IMR-90 (cell line): ENCODE measurements around the gene BICD1. TPM values are rescaled to one million over a fixed set of nuclear protein-coding genes. Genes with fewer than 3 reads are reported as not detected.

Experiments
- ATAC-seq: fragments of 200-7000 bp; cut with Tn5 transposase; 2 replicates; pipeline ENCODE4 v1.9.1; 2020; ENCODE audit warnings: low read depth, mild to moderate bottlenecking, moderate library complexity
- BruUV-seq: library from RNA; stranded (reverse); fragments of 400-500 nt; replicated peaks from 2 replicates; lab custom pipeline; 2021; lab: Mats Ljungman, UMichigan
- CTCF ChIA-PET: fragments of 300-600 bp; formaldehyde crosslinking; extraction: SDS; loops from one replicate; lab custom pipeline; 2021; ENCODE audit warnings: antibody characterized with exemption; lab: Yijun Ruan, JAX
- POLR2A ChIA-PET: fragments of 300-600 bp; sonication (Branson Sonifier 250); formaldehyde crosslinking; loops from one replicate; lab custom pipeline; 2022; ENCODE audit warnings: antibody characterized with exemption; ENCODE audit not compliant: unreplicated experiment; lab: Charles Lee
- DNase-seq: peaks from one replicate; pipeline ENCODE4 v3.0.0; 2013
- H2AFZ ChIP-seq: replicated peaks from 2 replicates; pipeline ENCODE3; 2013; ENCODE audit warnings: low read length, mild to moderate bottlenecking; ENCODE audit not compliant: poor library complexity
- H2AK5ac ChIP-seq: 2 replicates; pipeline ENCODE4 v1.6.1; 2013; ENCODE audit warnings: low read depth, low read length, inconsistent platforms
- H2AK9ac ChIP-seq: replicated peaks from 2 replicates; pipeline ENCODE3; 2013; ENCODE audit warnings: mild to moderate bottlenecking, low read depth, low read length, moderate library complexity; ENCODE audit not compliant: poor library complexity
- H2BK120ac ChIP-seq: 2 replicates; pipeline ENCODE4 v1.6.1; 2013; ENCODE audit warnings: low read depth, low read length, inconsistent platforms
- H2BK15ac ChIP-seq: 3 replicates; pipeline ENCODE4 v1.6.1; 2013; ENCODE audit warnings: low read depth, low read length, inconsistent platforms
- H2BK20ac ChIP-seq: 2 replicates; pipeline ENCODE4 v1.6.1; 2013; ENCODE audit warnings: low read depth, mild to moderate bottlenecking, inconsistent platforms, low read length, moderate library complexity
- H2BK5ac ChIP-seq: 2 replicates; pipeline ENCODE4 v1.6.1; 2013; ENCODE audit warnings: mild to moderate bottlenecking, low read depth, low read length, inconsistent platforms; ENCODE audit not compliant: poor library complexity, severe bottlenecking
- H3K14ac ChIP-seq: replicated peaks from 2 replicates; pipeline ENCODE4 v1.6.1; 2013; ENCODE audit warnings: low read depth, low read length, inconsistent platforms
- H3K18ac ChIP-seq: 2 replicates; pipeline ENCODE4 v1.6.1; 2013; ENCODE audit warnings: low read depth, low read length, control low read depth
- H3K23ac ChIP-seq: 2 replicates; pipeline ENCODE4 v1.6.1; 2013; ENCODE audit warnings: low read depth, low read length, inconsistent platforms
- H3K27ac ChIP-seq: 2 replicates; pipeline ENCODE4 v1.5.1; 2013; ENCODE audit warnings: mild to moderate bottlenecking, control low read depth, low read length; ENCODE audit not compliant: insufficient read depth
- H3K27me3 ChIP-seq: 2 replicates; pipeline ENCODE4 v1.6.1; 2013; ENCODE audit warnings: low read length; ENCODE audit not compliant: control insufficient read depth, insufficient read depth
- H3K36me3 ChIP-seq: 2 replicates; pipeline ENCODE4 v1.6.1; 2013; ENCODE audit warnings: low read length, mixed read lengths; ENCODE audit not compliant: control insufficient read depth, insufficient read depth
- H3K4ac ChIP-seq: 2 replicates; pipeline ENCODE4 v1.6.1; 2013; ENCODE audit warnings: low read depth, low read length, inconsistent platforms
- H3K4me1 ChIP-seq: 2 replicates; pipeline ENCODE4 v1.6.1; 2013; ENCODE audit warnings: low read length, mixed read lengths; ENCODE audit not compliant: control insufficient read depth, insufficient read depth
- H3K4me2 ChIP-seq: 2 replicates; pipeline ENCODE4 v1.6.1; 2013; ENCODE audit warnings: low read depth, mild to moderate bottlenecking, control low read depth, low read length, moderate library complexity
- H3K4me3 ChIP-seq: 2 replicates; pipeline ENCODE4 v1.5.1; 2013; ENCODE audit warnings: low read depth, mild to moderate bottlenecking, control low read depth, low read length, moderate library complexity; ENCODE audit not compliant: insufficient read depth
- H3K56ac ChIP-seq: 2 replicates; pipeline ENCODE4 v1.6.1; 2013; ENCODE audit warnings: low read length, inconsistent platforms; ENCODE audit not compliant: insufficient read depth; ENCODE audit errors: extremely low read depth
- H3K79me1 ChIP-seq, 2 experiments: 2 replicates each; pipeline ENCODE4 v1.6.1; 2013; ENCODE audit warnings: low read length in 2 of 2, inconsistent platforms in 1 of 2, low read depth in 1 of 2
- H3K9ac ChIP-seq: 2 replicates; pipeline ENCODE4 v1.6.1; 2013; ENCODE audit warnings: low read depth, low read length, control low read depth
- H3K9me1 ChIP-seq: 2 replicates; pipeline ENCODE4 v1.6.1; 2013; ENCODE audit warnings: low read length, inconsistent platforms; ENCODE audit not compliant: insufficient read depth
- H3K9me3 ChIP-seq: 2 replicates; pipeline ENCODE4 v1.6.1; 2013; ENCODE audit warnings: low read length; ENCODE audit not compliant: control insufficient read depth, insufficient read depth
- H4K20me1 ChIP-seq: 2 replicates; pipeline ENCODE4 v1.6.1; 2013; ENCODE audit warnings: low read length, inconsistent platforms; ENCODE audit not compliant: insufficient read depth
- H4K5ac ChIP-seq: 2 replicates; pipeline ENCODE4 v1.6.1; 2013; ENCODE audit warnings: mild to moderate bottlenecking, low read depth, low read length, control low read depth
- H4K8ac ChIP-seq, 2 experiments: 2 replicates each; pipeline ENCODE4 v1.6.1; 2013; ENCODE audit warnings: low read depth in 2 of 2, low read length in 2 of 2, control low read depth in 1 of 2, inconsistent platforms in 1 of 2
- H4K91ac ChIP-seq: 2 replicates; pipeline ENCODE4 v1.6.1; 2013; ENCODE audit warnings: low read depth, low read length, inconsistent platforms; ENCODE audit not compliant: insufficient read depth
- BHLHE40 ChIP-seq: fragments of 150-350 bp; IDR thresholded peaks from 2 replicates; pipeline ENCODE4 v1.6.1; 2016; ENCODE audit warnings: mild to moderate bottlenecking, low read depth, low read length
- CEBPB ChIP-seq: IDR thresholded peaks from 2 replicates; pipeline ENCODE4 v1.6.1; 2012; ENCODE audit warnings: low read depth, low read length, improper control_type of control experiment
- FOS ChIP-seq: fragments of 150-350 bp; IDR thresholded peaks from 2 replicates; pipeline ENCODE4 v1.6.1; 2016; ENCODE audit warnings: low read depth, low read length
- MAZ ChIP-seq: IDR thresholded peaks from 2 replicates; pipeline ENCODE4 v1.6.1; 2012; ENCODE audit warnings: low read depth, mild to moderate bottlenecking, low read length, improper control_type of control experiment, moderate library complexity, borderline replicate concordance
- MXI1 ChIP-seq: IDR thresholded peaks from 2 replicates; pipeline ENCODE4 v1.6.1; 2012; ENCODE audit warnings: low read depth, mild to moderate bottlenecking, low read length, moderate library complexity, borderline replicate concordance
- NFE2L2 ChIP-seq: fragments of 150-350 bp; IDR thresholded peaks from 2 replicates; pipeline ENCODE4 v1.6.1; 2016; ENCODE audit warnings: low read depth, mild to moderate bottlenecking, low read length
- POLR2A ChIP-seq: IDR thresholded peaks from 2 replicates; pipeline ENCODE4 v1.6.1; 2012; ENCODE audit warnings: mild to moderate bottlenecking, low read depth, low read length
- RAD21 ChIP-seq: IDR thresholded peaks from 2 replicates; pipeline ENCODE4 v1.6.1; 2012; ENCODE audit warnings: low read length, improper control_type of control experiment
- RCOR1 ChIP-seq: IDR thresholded peaks from 2 replicates; pipeline ENCODE4 v1.6.1; 2012; ENCODE audit warnings: mild to moderate bottlenecking, low read length, improper control_type of control experiment; ENCODE audit not compliant: insufficient replicate concordance
- RFX5 ChIP-seq: IDR thresholded peaks from 2 replicates; pipeline ENCODE4 v1.8.0; 2012; ENCODE audit warnings: low read depth, mild to moderate bottlenecking, low read length, moderate library complexity
- WGBS, 2 experiments: methylation state at CpG; one replicate each; pipeline versions ENCODE4 v1.1.5 to v1.1.7; 2013; ENCODE audit warnings: missing lambda C conversion rate in 2 of 2; ENCODE audit not compliant: insufficient read length in 1 of 2; ENCODE audit errors: extremely low coverage in 2 of 2; 5-methylcytosine and 5-hydroxymethylcytosine counted together
- dilution Hi-C: fragments of 300-500 bp; cut with HindIII; formaldehyde crosslinking; loops from one replicate; pipeline ENCODE4 v1.14.3; 2018; ENCODE audit warnings: low sequenced_read_pairs; ENCODE audit not compliant: unreplicated experiment
- in situ Hi-C: fragments of 300-500 bp; cut with MboI; formaldehyde crosslinking; loops from 3 replicates; pipeline ENCODE4 v1.14.3; 2019; ENCODE audit warnings: low sequenced_read_pairs, inconsistent platforms, mixed read lengths
- intact Hi-C: fragments of 100-400 bp; cut with micrococcal nuclease; formaldehyde crosslinking; loops from 2 replicates; pipeline ENCODE4 v1.10.0; 2022
- polyA plus RNA-seq, 3 experiments: library from polyadenylated mRNA; depleted of rRNA; stranded (reverse); fragments of >200 nt; gene quantifications; 2 replicates each; pipeline ENCODE4 v1.2.3, GENCODE V29; 2012; ENCODE audit warnings: low replicate concordance in 1 of 3
- total RNA-seq: library from RNA; depleted of rRNA; stranded (reverse); fragments of >200 nt; gene quantifications from 2 replicates; pipeline ENCODE4 v1.2.3, GENCODE V29; 2012
- TF ChIP-seq, protein P1 (sequence below): conservative IDR thresholded peaks from 2 replicates; pipeline ENCODE4 v1.5.1; 2012; ENCODE audit warnings: mild to moderate bottlenecking, low read depth, low read length, improper control_type of control experiment
- TF ChIP-seq, protein P2 (sequence below): fragments of 150-350 bp; IDR thresholded peaks from 2 replicates; pipeline ENCODE4 v1.6.1; 2016; ENCODE audit warnings: low read depth, mild to moderate bottlenecking, low read length, moderate library complexity, borderline replicate concordance
- TF ChIP-seq, protein P3 (sequence below): fragments of 150-350 bp; IDR thresholded peaks from 2 replicates; pipeline ENCODE4 v1.6.1; 2017; ENCODE audit warnings: mild to moderate bottlenecking, antibody characterized with exemption, low read length, low read depth

The BICD1 gene
- total and polyA plus RNA-seq, 2 of the 4 experiments (the other 2 are of a cell fraction): 17.2 to 21.8 TPM

DNA sequence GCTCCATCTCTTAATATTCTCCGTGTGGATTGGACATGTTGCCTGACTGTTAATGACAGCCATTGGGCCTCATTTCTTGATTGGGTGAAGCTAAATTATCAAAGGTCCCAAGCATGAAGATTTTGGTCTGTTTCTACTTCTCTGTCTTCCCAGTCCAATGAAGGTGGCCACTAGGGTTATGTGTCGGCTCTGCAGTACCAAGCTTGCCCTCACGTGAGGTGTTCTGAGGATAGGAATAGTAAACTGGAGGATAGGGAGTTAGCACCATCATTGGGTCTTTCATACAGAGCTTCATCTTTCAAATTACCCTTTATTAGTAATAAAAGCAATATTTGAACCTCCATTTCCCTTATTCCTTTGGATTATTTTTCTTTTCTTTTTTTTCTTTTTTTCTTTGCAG is 21.9 kb upstream of the BICD1 start (continued):
- TF ChIP-seq NFE2L2 (no peak), FOS (no peak)

DNA sequence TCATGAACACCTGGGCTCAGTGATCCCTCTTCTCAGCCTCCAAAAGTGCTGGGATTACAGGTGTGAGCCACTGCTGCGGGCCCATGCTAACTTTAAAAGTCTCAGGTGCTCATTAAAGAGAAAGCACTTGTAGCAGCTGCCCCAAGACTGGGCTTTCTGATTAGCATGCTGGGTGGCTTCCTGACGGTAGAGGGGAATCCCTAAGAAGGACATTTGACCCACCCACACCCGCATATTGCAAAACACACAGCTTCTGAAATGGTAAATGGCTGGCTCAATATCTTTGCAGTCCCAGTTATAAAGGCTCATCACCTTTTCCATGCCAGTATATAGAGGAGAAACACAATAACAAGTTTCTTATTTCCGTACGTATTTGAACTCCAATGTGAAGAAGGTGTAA is 19.3 kb upstream of the BICD1 start:
- Histone ChIP-seq H3K27me3 (no peaks in the 10 kb centered on the region), H3K23ac (no peak overlapping the region), H2BK20ac (no peak overlapping the region), H4K8ac (no peak overlapping the region), H3K56ac (no peak overlapping the region), H3K4me2 (no peak overlapping the region), H3K79me1 (no peaks in the 10 kb centered on the region), H4K91ac (no peak overlapping the region), H3K36me3 (no peaks in the 10 kb centered on the region), H4K20me1 (no peaks in the 10 kb centered on the region), H3K4ac (no peak overlapping the region), H3K14ac (no peak overlapping the region), H2BK120ac (no peak overlapping the region), H3K9me3 (no peaks in the 10 kb centered on the region), H2AK5ac (no peak overlapping the region), H3K9ac (no peak overlapping the region), H3K4me3 (no peak overlapping the region), H2AK9ac (no peak overlapping the region), H3K18ac (no peak overlapping the region), H4K5ac (no peak overlapping the region), H3K9me1 (peaks cover 8% of the 10 kb centered on the region), H3K27ac (no peak overlapping the region), H2BK5ac (no peak overlapping the region), H3K4me1 (peaks cover 4% of the 10 kb centered on the region; the same call in 1 of the 2 replicates), H2BK15ac (no peak overlapping the region), H2AFZ (no peak overlapping the region)
- no TSS peak for BruUV-seq
- intact Hi-C loops: no loop called here
- no peak for ATAC-seq
- WGBS, 2 experiments: 50% methylated on average over 1 of the region's 5 CpGs; no CpG with 5 or more reads in 1 of the 2 experiments
- CTCF ChIA-PET: no interaction called here
- POLR2A ChIA-PET: no interaction called here
- in situ Hi-C loops: no loop called here
- no peak for DNase-seq
- dilution Hi-C loops: no loop called here
- TF ChIP-seq, protein P1, sequence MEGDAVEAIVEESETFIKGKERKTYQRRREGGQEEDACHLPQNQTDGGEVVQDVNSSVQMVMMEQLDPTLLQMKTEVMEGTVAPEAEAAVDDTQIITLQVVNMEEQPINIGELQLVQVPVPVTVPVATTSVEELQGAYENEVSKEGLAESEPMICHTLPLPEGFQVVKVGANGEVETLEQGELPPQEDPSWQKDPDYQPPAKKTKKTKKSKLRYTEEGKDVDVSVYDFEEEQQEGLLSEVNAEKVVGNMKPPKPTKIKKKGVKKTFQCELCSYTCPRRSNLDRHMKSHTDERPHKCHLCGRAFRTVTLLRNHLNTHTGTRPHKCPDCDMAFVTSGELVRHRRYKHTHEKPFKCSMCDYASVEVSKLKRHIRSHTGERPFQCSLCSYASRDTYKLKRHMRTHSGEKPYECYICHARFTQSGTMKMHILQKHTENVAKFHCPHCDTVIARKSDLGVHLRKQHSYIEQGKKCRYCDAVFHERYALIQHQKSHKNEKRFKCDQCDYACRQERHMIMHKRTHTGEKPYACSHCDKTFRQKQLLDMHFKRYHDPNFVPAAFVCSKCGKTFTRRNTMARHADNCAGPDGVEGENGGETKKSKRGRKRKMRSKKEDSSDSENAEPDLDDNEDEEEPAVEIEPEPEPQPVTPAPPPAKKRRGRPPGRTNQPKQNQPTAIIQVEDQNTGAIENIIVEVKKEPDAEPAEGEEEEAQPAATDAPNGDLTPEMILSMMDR: no peak
- no peak for TF ChIP-seq RFX5
- TF ChIP-seq BHLHE40: no peak
- TF ChIP-seq FOS: no peak
- TF ChIP-seq RCOR1: no peak
- TF ChIP-seq, protein P2, sequence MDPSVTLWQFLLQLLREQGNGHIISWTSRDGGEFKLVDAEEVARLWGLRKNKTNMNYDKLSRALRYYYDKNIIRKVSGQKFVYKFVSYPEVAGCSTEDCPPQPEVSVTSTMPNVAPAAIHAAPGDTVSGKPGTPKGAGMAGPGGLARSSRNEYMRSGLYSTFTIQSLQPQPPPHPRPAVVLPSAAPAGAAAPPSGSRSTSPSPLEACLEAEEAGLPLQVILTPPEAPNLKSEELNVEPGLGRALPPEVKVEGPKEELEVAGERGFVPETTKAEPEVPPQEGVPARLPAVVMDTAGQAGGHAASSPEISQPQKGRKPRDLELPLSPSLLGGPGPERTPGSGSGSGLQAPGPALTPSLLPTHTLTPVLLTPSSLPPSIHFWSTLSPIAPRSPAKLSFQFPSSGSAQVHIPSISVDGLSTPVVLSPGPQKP: no peak
- no peak for TF ChIP-seq POLR2A
- TF ChIP-seq, protein P3, sequence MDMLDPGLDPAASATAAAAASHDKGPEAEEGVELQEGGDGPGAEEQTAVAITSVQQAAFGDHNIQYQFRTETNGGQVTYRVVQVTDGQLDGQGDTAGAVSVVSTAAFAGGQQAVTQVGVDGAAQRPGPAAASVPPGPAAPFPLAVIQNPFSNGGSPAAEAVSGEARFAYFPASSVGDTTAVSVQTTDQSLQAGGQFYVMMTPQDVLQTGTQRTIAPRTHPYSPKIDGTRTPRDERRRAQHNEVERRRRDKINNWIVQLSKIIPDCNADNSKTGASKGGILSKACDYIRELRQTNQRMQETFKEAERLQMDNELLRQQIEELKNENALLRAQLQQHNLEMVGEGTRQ: no peak
- TF ChIP-seq MXI1: no peak
- TF ChIP-seq MAZ: no peak
- no peak for TF ChIP-seq NFE2L2
- TF ChIP-seq RAD21: no peak
- TF ChIP-seq CEBPB: no peak
